Effector memory CD8-positive, alpha-beta T cell (primary cell): ENCODE measurements around the gene CLSTN2.

ENCODE experiments used
- ATAC-seq: fragments of 150-1000 bp; cut with Tn5 transposase; replicated peaks from 2 replicates; pipeline ENCODE4 v1.10.0; 2021; ENCODE audit warnings: mild to moderate bottlenecking, moderate library complexity
- DNase-seq, 3 experiments: peaks; one replicate each; pipeline ENCODE4 v3.0.0; 2021
- H3K27ac Mint-ChIP-seq, 2 donors: one replicate each; pipeline ENCODE4 v1.8.0; 2022; ENCODE audit warnings: mild to moderate bottlenecking in 2 of 2, mixed read lengths in 2 of 2, moderate library complexity in 2 of 2
- H3K27me3 Mint-ChIP-seq, 2 donors: one replicate each; pipeline ENCODE4 v1.8.0; 2022; ENCODE audit warnings: mixed read lengths in 2 of 2
- H3K36me3 Mint-ChIP-seq: one replicate; pipeline ENCODE4 v1.8.0; 2022; ENCODE audit warnings: mild to moderate bottlenecking, moderate library complexity, mixed read lengths; ENCODE audit not compliant: insufficient read depth
- H3K4me1 Mint-ChIP-seq, 2 donors: one replicate each; pipeline ENCODE4 v1.8.0; 2022; ENCODE audit warnings: low read depth in 2 of 2, mixed read lengths in 2 of 2
- H3K4me3 Mint-ChIP-seq, 2 donors: one replicate each; pipeline ENCODE4 v1.8.0; 2022; ENCODE audit warnings: mild to moderate bottlenecking in 2 of 2, mixed read lengths in 2 of 2, moderate library complexity in 2 of 2
- H3K9me3 Mint-ChIP-seq, 2 donors: one replicate each; pipeline ENCODE4 v1.8.0; 2022; ENCODE audit warnings: mixed read lengths in 2 of 2

Gene CLSTN2

GRCh38 chr3:140468407-140468806, 533.4 kb downstream of the CLSTN2 start:
- H3K27ac Mint-ChIP-seq = no peak overlapping the region
- no peaks in the 10 kb centered on the region for H3K36me3 Mint-ChIP-seq
- H3K4me1 Mint-ChIP-seq = peaks cover 2 to 3% of the 10 kb centered on the region in 2 donors
- ATAC-seq = no peak
- H3K4me3 Mint-ChIP-seq = no peak overlapping the region
- no peak for DNase-seq
- H3K27me3 Mint-ChIP-seq = peaks cover 6 to 19% of the 10 kb centered on the region in 2 donors
- H3K9me3 Mint-ChIP-seq = no peaks in the 10 kb centered on the region

GRCh38 chr3:140469491-140469890, 534.5 kb downstream of the CLSTN2 start:
- DNase-seq (no peak), ATAC-seq (no peak)
- Mint-ChIP-seq H3K4me3 (no peak overlapping the region), H3K36me3 (no peaks in the 10 kb centered on the region), H3K27ac (no peak overlapping the region), H3K27me3 (peaks cover 6 to 12% of the 10 kb centered on the region in 2 donors), H3K9me3 (no peaks in the 10 kb centered on the region), H3K4me1 (no peaks in the 10 kb centered on the region)

- no peaks in the 10 kb centered on the region for H3K9me3 Mint-ChIP-seq
- H3K27me3 Mint-ChIP-seq = peaks cover 6 to 12% of the 10 kb centered on the region in 2 donors
- no peaks in the 10 kb centered on the region for H3K4me1 Mint-ChIP-seq
- no peak overlapping the region for H3K27ac Mint-ChIP-seq
- no peak overlapping the region for H3K4me3 Mint-ChIP-seq
- ATAC-seq (no peak), DNase-seq (no peak)
- no peaks in the 10 kb centered on the region for H3K36me3 Mint-ChIP-seq
Measured at GRCh38 chr3:140470211-140470610, 535.2 kb downstream of the CLSTN2 start.

- H3K9me3 Mint-ChIP-seq = no peaks in the 10 kb centered on the region
- H3K4me1 Mint-ChIP-seq = no peaks in the 10 kb centered on the region
- ATAC-seq (no peak), DNase-seq (no peak)
- peaks cover 6 to 12% of the 10 kb centered on the region in 2 donors for H3K27me3 Mint-ChIP-seq
- no peak overlapping the region for H3K27ac Mint-ChIP-seq
- H3K36me3 Mint-ChIP-seq = no peaks in the 10 kb centered on the region
- H3K4me3 Mint-ChIP-seq = no peak overlapping the region
Measured at GRCh38 chr3:140470962-140471361, 536.0 kb downstream of the CLSTN2 start.

- Mint-ChIP-seq H3K4me1 (no peaks in the 10 kb centered on the region), H3K27me3 (peaks cover 6 to 12% of the 10 kb centered on the region in 2 donors), H3K9me3 (no peaks in the 10 kb centered on the region)
Measured at GRCh38 chr3:140472306-140473020, 537.5 kb downstream of the CLSTN2 start.

GRCh38 chr3:140487566-140487965, 552.6 kb downstream of the CLSTN2 start:
- no peaks in the 10 kb centered on the region for H3K4me1 Mint-ChIP-seq
- no peak overlapping the region for H3K27ac Mint-ChIP-seq
- no peak for ATAC-seq
- H3K4me3 Mint-ChIP-seq = no peak overlapping the region
- DNase-seq = no peak
- peaks cover 7 to 16% of the 10 kb centered on the region in 2 donors for H3K27me3 Mint-ChIP-seq
- no peaks in the 10 kb centered on the region for H3K36me3 Mint-ChIP-seq
- peaks cover 2 to 7% of the 10 kb centered on the region in 2 donors for H3K9me3 Mint-ChIP-seq

More at GRCh38 chr3:140472306-140473020, 537.5 kb downstream of the CLSTN2 start:
- ATAC-seq (no peak), DNase-seq (no peak)
- no peak overlapping the region for H3K27ac Mint-ChIP-seq
- H3K36me3 Mint-ChIP-seq = no peaks in the 10 kb centered on the region
- no peak overlapping the region for H3K4me3 Mint-ChIP-seq

GRCh38 chr3:140493271-140493670, 558.3 kb downstream of the CLSTN2 start:
- Mint-ChIP-seq H3K36me3 (no peaks in the 10 kb centered on the region), H3K4me3 (no peak overlapping the region), H3K27me3 (no peaks in the 10 kb centered on the region), H3K9me3 (no peaks in the 10 kb centered on the region), H3K4me1 (no peaks in the 10 kb centered on the region), H3K27ac (no peak overlapping the region)
- ATAC-seq (no peak), DNase-seq (no peak)

GRCh38 chr3:140494970-140495369, 560.0 kb downstream of the CLSTN2 start:
- no peak overlapping the region for H3K4me3 Mint-ChIP-seq
- no peak overlapping the region for H3K27ac Mint-ChIP-seq
- no peak for DNase-seq
- no peaks in the 10 kb centered on the region for H3K36me3 Mint-ChIP-seq
- no peaks in the 10 kb centered on the region for H3K4me1 Mint-ChIP-seq
- H3K27me3 Mint-ChIP-seq = no peaks in the 10 kb centered on the region
- no peaks in the 10 kb centered on the region for H3K9me3 Mint-ChIP-seq
- no peak for ATAC-seq

GRCh38 chr3:140497331-140497730, 562.3 kb downstream of the CLSTN2 start:
- Mint-ChIP-seq H3K4me3 (no peak overlapping the region), H3K9me3 (no peaks in the 10 kb centered on the region), H3K27ac (no peak overlapping the region), H3K4me1 (no peaks in the 10 kb centered on the region), H3K36me3 (no peaks in the 10 kb centered on the region), H3K27me3 (peaks cover 0 to 5% of the 10 kb centered on the region in 2 donors)
- ATAC-seq (no peak), DNase-seq (no peak)

- H3K4me1 Mint-ChIP-seq = no peaks in the 10 kb centered on the region
- H3K4me3 Mint-ChIP-seq = no peak overlapping the region
- ATAC-seq (no peak), DNase-seq (no peak)
- H3K36me3 Mint-ChIP-seq = no peaks in the 10 kb centered on the region
- H3K27ac Mint-ChIP-seq = no peak overlapping the region
- peaks cover 0 to 5% of the 10 kb centered on the region in 2 donors for H3K27me3 Mint-ChIP-seq
- no peaks in the 10 kb centered on the region for H3K9me3 Mint-ChIP-seq
Measured at GRCh38 chr3:140499114-140499757, 564.3 kb downstream of the CLSTN2 start.

GRCh38 chr3:140500473-140500872, 565.5 kb downstream of the CLSTN2 start:
- H3K36me3 Mint-ChIP-seq = no peaks in the 10 kb centered on the region
- ATAC-seq (no peak), DNase-seq (no peak)
- no peaks in the 10 kb centered on the region for H3K4me1 Mint-ChIP-seq
- H3K27ac Mint-ChIP-seq = no peak overlapping the region
- no peaks in the 10 kb centered on the region for H3K9me3 Mint-ChIP-seq
- peaks cover 0 to 5% of the 10 kb centered on the region in 2 donors for H3K27me3 Mint-ChIP-seq
- H3K4me3 Mint-ChIP-seq = no peak overlapping the region

GRCh38 chr3:140501061-140501769, 566.2 kb downstream of the CLSTN2 start:
- no peak for DNase-seq

GRCh38 chr3:140501770-140502364, 566.9 kb downstream of the CLSTN2 start:
- H3K4me3 Mint-ChIP-seq = no peak overlapping the region

More at GRCh38 chr3:140501061-140501769, 566.2 kb downstream of the CLSTN2 start:
- no peaks in the 10 kb centered on the region for H3K9me3 Mint-ChIP-seq
- H3K27ac Mint-ChIP-seq = no peak overlapping the region
- ATAC-seq = no peak
- peaks cover 0 to 5% of the 10 kb centered on the region in 2 donors for H3K27me3 Mint-ChIP-seq
- H3K36me3 Mint-ChIP-seq = no peaks in the 10 kb centered on the region
- no peak overlapping the region for H3K4me3 Mint-ChIP-seq
- H3K4me1 Mint-ChIP-seq = no peaks in the 10 kb centered on the region

More at GRCh38 chr3:140501770-140502364, 566.9 kb downstream of the CLSTN2 start:
- Mint-ChIP-seq H3K27ac (no peak overlapping the region), H3K4me1 (no peaks in the 10 kb centered on the region), H3K36me3 (no peaks in the 10 kb centered on the region), H3K9me3 (no peaks in the 10 kb centered on the region), H3K27me3 (peaks cover 0 to 5% of the 10 kb centered on the region in 2 donors)
- DNase-seq (no peak), ATAC-seq (no peak)
